ENCODE measurements around the gene PAQR7.

GRCh38 chr1:25873120-25873519 lies 2.4 kb downstream of the PAQR7 start:
- no peak for TF ChIP-seq MAX (CRISPR knock-in tag; IDR thresholded peaks at IDR 0.05)
- TF ChIP-seq CTCF (IDR thresholded peaks at IDR 0.05): no peak

Data from WTC11 (cell line).